GM23338 (cell line): ENCODE measurements around the gene FNDC3B. TPM values are rescaled to one million over a fixed set of nuclear protein-coding genes. Genes with fewer than 3 reads are reported as not detected.

Experiments used
- ATAC-seq: fragments of 200-7000 bp; cut with Tn5 transposase; 3 replicates; pipeline ENCODE4 v1.9.1; 2020
- DNase-seq: peaks from one replicate; pipeline ENCODE4 v3.0.0-alpha.2; 2015; ENCODE audit warnings: low spot score
- H2AFZ ChIP-seq: fragments of 200-600 bp; sonication (generic); 2 replicates; pipeline ENCODE4 v1.8.0; 2016; ENCODE audit warnings: antibody characterized with exemption, mild to moderate bottlenecking, moderate library complexity
- H3F3A ChIP-seq: fragments of 200-600 bp; sonication (generic); replicated peaks from 2 replicates; pipeline ENCODE4 v1.8.0; 2017; ENCODE audit warnings: antibody characterized with exemption, mixed run types, low read depth
- H3K27ac ChIP-seq: fragments of 200-600 bp; sonication (generic); 2 replicates; pipeline ENCODE4 v1.6.1; 2016; ENCODE audit warnings: low read depth
- H3K27me3 ChIP-seq: fragments of 200-600 bp; sonication (generic); 2 replicates; pipeline ENCODE4 v1.8.0; 2016; ENCODE audit warnings: mild to moderate bottlenecking, mixed run types, moderate library complexity; ENCODE audit not compliant: insufficient read depth
- H3K36me3 ChIP-seq: fragments of 200-600 bp; sonication (generic); 2 replicates; pipeline ENCODE4 v1.8.0; 2016; ENCODE audit warnings: mild to moderate bottlenecking; ENCODE audit not compliant: insufficient read depth
- H3K4me1 ChIP-seq: fragments of 200-600 bp; sonication (generic); 2 replicates; pipeline ENCODE4 v1.8.0; 2016; ENCODE audit warnings: mild to moderate bottlenecking, moderate library complexity; ENCODE audit not compliant: insufficient read depth
- H3K4me2 ChIP-seq: fragments of 200-600 bp; sonication (generic); 2 replicates; pipeline ENCODE4 v1.7.1; 2017; ENCODE audit warnings: mixed run types
- H3K4me3 ChIP-seq: fragments of 200-600 bp; sonication (generic); 2 replicates; pipeline ENCODE4 v1.6.1; 2016; ENCODE audit warnings: mixed run types
- H3K79me2 ChIP-seq: fragments of 200-600 bp; sonication (generic); replicated peaks from 2 replicates; pipeline ENCODE4 v1.8.0; 2017; ENCODE audit warnings: mild to moderate bottlenecking; ENCODE audit not compliant: insufficient read depth
- H3K9me2 ChIP-seq: fragments of 200-600 bp; sonication (generic); 2 replicates; pipeline ENCODE4 v1.8.0; 2017; ENCODE audit not compliant: insufficient read depth
- H4K20me1 ChIP-seq: fragments of 200-600 bp; sonication (generic); replicated peaks from 2 replicates; pipeline ENCODE4 v1.8.0; 2017; ENCODE audit warnings: mild to moderate bottlenecking; ENCODE audit not compliant: insufficient read depth
- H3K27ac Mint-ChIP-seq: 2 replicates; pipeline ENCODE4 v1.8.0; 2020; ENCODE audit warnings: inconsistent platforms, mild to moderate bottlenecking, moderate library complexity, mixed read lengths
- H3K27me3 Mint-ChIP-seq: 3 replicates; pipeline ENCODE4 v1.8.0; 2022; ENCODE audit warnings: low read depth, mild to moderate bottlenecking, moderate library complexity, mixed read lengths, inconsistent platforms; ENCODE audit not compliant: insufficient read depth, poor library complexity
- H3K36me3 Mint-ChIP-seq: 3 replicates; pipeline ENCODE4 v1.8.0; 2021; ENCODE audit warnings: low read depth, mild to moderate bottlenecking, inconsistent platforms, moderate library complexity, mixed read lengths
- H3K4me1 Mint-ChIP-seq: 3 replicates; pipeline ENCODE4 v1.8.0; 2020; ENCODE audit warnings: mild to moderate bottlenecking, inconsistent platforms, mixed read lengths
- H3K4me3 Mint-ChIP-seq: 3 replicates; pipeline ENCODE4 v1.8.0; 2021; ENCODE audit warnings: moderate library complexity, mild to moderate bottlenecking, inconsistent platforms, mixed read lengths
- H3K9me3 Mint-ChIP-seq: 3 replicates; pipeline ENCODE4 v1.8.0; 2020; ENCODE audit warnings: moderate library complexity, mild to moderate bottlenecking, inconsistent platforms, mixed read lengths
- CREB1 ChIP-seq: fragments of 250-450 bp; sonication (Bioruptor Pico); IDR thresholded peaks from 2 replicates; pipeline ENCODE4 v1.5.0; 2020; ENCODE audit warnings: low read depth, mild to moderate bottlenecking, moderate library complexity
- ETS1 ChIP-seq: IDR thresholded peaks from 2 replicates; pipeline ENCODE4 v1.6.1; 2016; ENCODE audit warnings: antibody characterized with exemption
- EZH2 ChIP-seq: fragments of 200-600 bp; sonication (generic); IDR thresholded peaks from one replicate; pipeline ENCODE4 v1.8.0; 2017; ENCODE audit warnings: antibody characterized with exemption, mild to moderate bottlenecking, low read depth; ENCODE audit not compliant: unreplicated experiment
- EZH2phosphoT487 ChIP-seq: fragments of 200-600 bp; sonication (generic); IDR thresholded peaks from one replicate; pipeline ENCODE4 v1.8.1; 2018; ENCODE audit warnings: antibody characterized with exemption; ENCODE audit not compliant: unreplicated experiment
- JUNB ChIP-seq: IDR thresholded peaks from one replicate; pipeline ENCODE4 v1.6.1; 2016; ENCODE audit warnings: antibody characterized with exemption; ENCODE audit not compliant: unreplicated experiment
- NANOG ChIP-seq: IDR thresholded peaks from 2 replicates; pipeline ENCODE4 v1.6.1; 2016; ENCODE audit warnings: antibody characterized with exemption, borderline replicate concordance
- POLR2AphosphoS5 ChIP-seq: IDR thresholded peaks from 2 replicates; pipeline ENCODE4 v1.6.1; 2016; ENCODE audit warnings: antibody characterized with exemption, low read depth
- ZNF114 ChIP-seq: fragments of 250-450 bp; sonication (Bioruptor Pico); IDR thresholded peaks from 2 replicates; pipeline ENCODE4 v1.5.0; 2020; ENCODE audit warnings: mild to moderate bottlenecking, moderate library complexity
- ZNF462 ChIP-seq: fragments of 250-450 bp; sonication (Bioruptor Pico); IDR thresholded peaks from 2 replicates; pipeline ENCODE4 v1.5.0; 2020; ENCODE audit warnings: mild to moderate bottlenecking, moderate library complexity
- polyA plus RNA-seq: library from polyadenylated mRNA; unstranded; fragments of >200 nt; fragmentation: Nextera tagmentation; extraction: Ambion mirVana; gene quantifications from 2 replicates; pipeline ENCODE4 v1.2.1, GENCODE V29; 2016
- total RNA-seq: library from RNA; depleted of rRNA; stranded (reverse); fragments of >200 nt; shearing (Covaris generic); gene quantifications from 2 replicates; pipeline ENCODE4 v1.2.3, GENCODE V29; 2014

The FNDC3B gene
- total and polyA plus RNA-seq, 2 experiments from 2014 or later = 19.1 to 55.4 TPM

- no peaks in the 10 kb centered on the region for H3K9me2 ChIP-seq
- Mint-ChIP-seq H3K27me3 (no peaks in the 10 kb centered on the region), H3K4me3 (no peak overlapping the region), H3K4me1 (peaks cover 31% of the 10 kb centered on the region), H3K9me3 (no peaks in the 10 kb centered on the region), H3K36me3 (peaks cover 45% of the 10 kb centered on the region), H3K27ac (peak overlapping the region; percentile 62; the same call in 1 of the 2 replicates)
- no peaks in the 10 kb centered on the region for H3K79me2 ChIP-seq
- peaks cover 11% of the 10 kb centered on the region; the same call in 1 of the 2 replicates for H3K4me1 ChIP-seq
- no peak overlapping the region for H2AFZ ChIP-seq
- H4K20me1 ChIP-seq = peaks cover 3% of the 10 kb centered on the region; the same call in 1 of the 2 replicates
- ATAC-seq (no peak; the same call in 2 of the 3 replicates), DNase-seq (no peak)
- H3F3A ChIP-seq = no peaks in the 10 kb centered on the region
- peaks cover 23% of the 10 kb centered on the region; the same call in 1 of the 2 replicates for H3K36me3 ChIP-seq
- TF ChIP-seq CREB1 (no peak), ZNF114 (CRISPR knock-in tag) (no peak), EZH2 (no peak), POLR2AphosphoS5 (no peak), EZH2phosphoT487 (no peak), NANOG (no peak), ETS1 (no peak), ZNF462 (CRISPR knock-in tag) (no peak), JUNB (no peak)
- peak overlapping the region; percentile 75 for H3K27ac ChIP-seq
- H3K27me3 ChIP-seq = no peaks in the 10 kb centered on the region
- no peak overlapping the region for H3K4me2 ChIP-seq
- H3K4me3 ChIP-seq = no peak overlapping the region
These were observed 275.3 kb downstream of the FNDC3B start for GRCh38 chr3:172314591-172315160.
